ENCODE measurements around the gene CCDC188.

CCDC188 gene

GRCh38 chr22:20107471-20107901 is 43.4 kb downstream of the CCDC188 start:
- Histone ChIP-seq H3K9ac (ENCODE audit: low read length) (no peak overlapping the region), H3K36me3 (replicated peaks; ENCODE audit: low read depth, low read length) (peaks cover 66% of the 10 kb centered on the region), H3K79me2 (ENCODE audit: low read length) (no peaks in the 10 kb centered on the region)

DNA sequence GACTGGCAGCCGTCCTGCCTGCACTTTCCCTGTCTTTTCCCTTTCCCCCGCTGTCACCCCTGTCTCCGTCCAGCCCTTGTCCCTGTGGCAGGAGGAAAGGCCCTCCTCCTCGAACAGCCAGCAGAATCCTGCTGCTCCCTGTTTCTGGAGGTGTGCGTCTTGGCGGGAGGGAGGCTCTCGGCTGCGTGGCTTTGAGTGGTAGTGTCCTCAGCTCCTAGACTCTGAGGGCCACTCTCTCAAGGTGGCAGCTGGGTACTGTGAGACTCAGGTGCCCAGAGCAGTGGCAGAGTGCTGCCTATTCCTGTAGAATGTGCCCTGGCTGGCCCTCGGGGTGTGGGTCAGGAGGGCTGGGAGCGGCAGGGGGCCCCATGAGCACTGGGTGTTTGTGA is 44.0 kb downstream of the CCDC188 start:
- H3K4me1 ChIP-seq (ENCODE audit: low read length): no peaks in the 10 kb centered on the region
- H2AFZ ChIP-seq (ENCODE audit: low read depth, low read length): no peak overlapping the region
- H4K20me1 ChIP-seq (ENCODE audit: insufficient read depth, low read length): peaks cover 8% of the 10 kb centered on the region; the same call in 1 of the 2 replicates
- H3K4me2 ChIP-seq (ENCODE audit: low read length): no peak overlapping the region
- no peak overlapping the region for H3K4me3 ChIP-seq (ENCODE audit: low read length)
- no peaks in the 10 kb centered on the region for H3K27me3 ChIP-seq (ENCODE audit: low read depth, low read length)
- H3K9me3 ChIP-seq (ENCODE audit: insufficient read depth, low read length): no peaks in the 10 kb centered on the region
- no peak overlapping the region for H3K9ac ChIP-seq (ENCODE audit: low read length)
- H3K36me3 ChIP-seq (replicated peaks; ENCODE audit: low read depth, low read length): peaks cover 64% of the 10 kb centered on the region
- H3K27ac ChIP-seq (ENCODE audit: low read length): no peak overlapping the region
- no peaks in the 10 kb centered on the region for H3K79me2 ChIP-seq (ENCODE audit: low read length)
- TF ChIP-seq, protein P1, sequence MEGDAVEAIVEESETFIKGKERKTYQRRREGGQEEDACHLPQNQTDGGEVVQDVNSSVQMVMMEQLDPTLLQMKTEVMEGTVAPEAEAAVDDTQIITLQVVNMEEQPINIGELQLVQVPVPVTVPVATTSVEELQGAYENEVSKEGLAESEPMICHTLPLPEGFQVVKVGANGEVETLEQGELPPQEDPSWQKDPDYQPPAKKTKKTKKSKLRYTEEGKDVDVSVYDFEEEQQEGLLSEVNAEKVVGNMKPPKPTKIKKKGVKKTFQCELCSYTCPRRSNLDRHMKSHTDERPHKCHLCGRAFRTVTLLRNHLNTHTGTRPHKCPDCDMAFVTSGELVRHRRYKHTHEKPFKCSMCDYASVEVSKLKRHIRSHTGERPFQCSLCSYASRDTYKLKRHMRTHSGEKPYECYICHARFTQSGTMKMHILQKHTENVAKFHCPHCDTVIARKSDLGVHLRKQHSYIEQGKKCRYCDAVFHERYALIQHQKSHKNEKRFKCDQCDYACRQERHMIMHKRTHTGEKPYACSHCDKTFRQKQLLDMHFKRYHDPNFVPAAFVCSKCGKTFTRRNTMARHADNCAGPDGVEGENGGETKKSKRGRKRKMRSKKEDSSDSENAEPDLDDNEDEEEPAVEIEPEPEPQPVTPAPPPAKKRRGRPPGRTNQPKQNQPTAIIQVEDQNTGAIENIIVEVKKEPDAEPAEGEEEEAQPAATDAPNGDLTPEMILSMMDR (IDR thresholded peaks at IDR 0.05; ENCODE audit: low read depth, low read length): no peak
- TF ChIP-seq EZH2phosphoT487 (IDR thresholded peaks at IDR 0.05; ENCODE audit: low read depth): no peak

More at GRCh38 chr22:20107471-20107901, 43.4 kb downstream of the CCDC188 start:
- Histone ChIP-seq H3K27me3 (ENCODE audit: low read depth, low read length) (no peaks in the 10 kb centered on the region), H3K9me3 (ENCODE audit: insufficient read depth, low read length) (no peaks in the 10 kb centered on the region), H3K4me1 (ENCODE audit: low read length) (no peaks in the 10 kb centered on the region), H3K4me2 (ENCODE audit: low read length) (no peak overlapping the region), H3K4me3 (ENCODE audit: low read length) (no peak overlapping the region), H3K27ac (ENCODE audit: low read length) (no peak overlapping the region), H4K20me1 (ENCODE audit: insufficient read depth, low read length) (peaks cover 8% of the 10 kb centered on the region; the same call in 1 of the 2 replicates), H2AFZ (ENCODE audit: low read depth, low read length) (no peak overlapping the region)
- TF ChIP-seq, protein P1 (IDR thresholded peaks at IDR 0.05; ENCODE audit: low read depth, low read length): no peak
- no peak for TF ChIP-seq EZH2phosphoT487 (IDR thresholded peaks at IDR 0.05; ENCODE audit: low read depth)

DNA sequence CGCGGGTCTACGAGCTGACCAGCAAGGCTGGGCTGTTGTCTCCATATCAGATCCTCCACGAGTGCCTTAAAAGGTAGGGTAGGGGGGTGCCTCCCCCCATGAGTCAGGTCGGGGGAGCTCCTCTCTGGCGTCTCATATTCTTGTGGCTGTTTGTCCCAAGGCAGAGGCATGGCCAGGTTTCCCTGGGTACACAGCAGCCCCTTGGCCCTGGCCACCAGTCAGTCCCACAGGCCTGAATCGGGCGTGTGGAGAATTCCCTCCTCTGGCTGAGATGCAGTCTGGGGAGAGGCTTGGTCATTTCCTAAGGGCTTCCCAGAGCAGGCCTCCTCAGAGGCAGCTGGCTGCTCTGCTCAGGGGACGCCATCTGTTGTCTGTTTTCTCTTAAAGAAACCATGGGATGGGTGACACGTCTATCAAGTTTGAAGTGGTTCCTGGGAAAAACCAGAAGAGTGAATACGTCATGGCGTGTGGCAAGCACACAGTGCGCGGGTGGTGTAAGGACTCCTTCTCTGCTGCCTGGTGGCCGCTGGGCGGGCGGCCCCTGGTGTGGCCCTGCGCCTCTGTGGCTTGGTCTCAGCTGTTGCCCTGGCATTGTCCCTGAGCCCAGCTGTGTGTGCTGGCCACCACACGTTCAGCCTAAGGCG is 44.5 kb downstream of the CCDC188 start:
- Histone ChIP-seq H3K79me2 (ENCODE audit: low read length) (no peaks in the 10 kb centered on the region), H3K27me3 (ENCODE audit: low read depth, low read length) (no peaks in the 10 kb centered on the region), H3K9ac (ENCODE audit: low read length) (no peak overlapping the region), H3K4me3 (ENCODE audit: low read length) (no peak overlapping the region), H2AFZ (ENCODE audit: low read depth, low read length) (no peak overlapping the region), H3K36me3 (replicated peaks; ENCODE audit: low read depth, low read length) (peaks cover 65% of the 10 kb centered on the region), H3K4me1 (ENCODE audit: low read length) (no peaks in the 10 kb centered on the region), H3K9me3 (ENCODE audit: insufficient read depth, low read length) (no peaks in the 10 kb centered on the region), H3K27ac (ENCODE audit: low read length) (no peak overlapping the region), H4K20me1 (ENCODE audit: insufficient read depth, low read length) (peaks cover 8% of the 10 kb centered on the region; the same call in 1 of the 2 replicates), H3K4me2 (ENCODE audit: low read length) (no peak overlapping the region)
- TF ChIP-seq, protein P1 (IDR thresholded peaks at IDR 0.05; ENCODE audit: low read depth, low read length): no peak
- no peak for TF ChIP-seq EZH2phosphoT487 (IDR thresholded peaks at IDR 0.05; ENCODE audit: low read depth)

GRCh38 chr22:20105456-20106204 is 45.2 kb downstream of the CCDC188 start:
- Histone ChIP-seq H2AFZ (ENCODE audit: low read depth, low read length) (no peak overlapping the region), H3K27me3 (ENCODE audit: low read depth, low read length) (no peaks in the 10 kb centered on the region), H3K9me3 (ENCODE audit: insufficient read depth, low read length) (no peaks in the 10 kb centered on the region), H3K4me1 (ENCODE audit: low read length) (no peaks in the 10 kb centered on the region), H3K36me3 (replicated peaks; ENCODE audit: low read depth, low read length) (peaks cover 62% of the 10 kb centered on the region), H3K4me3 (ENCODE audit: low read length) (no peak overlapping the region), H3K27ac (ENCODE audit: low read length) (no peak overlapping the region), H3K4me2 (ENCODE audit: low read length) (no peak overlapping the region), H3K79me2 (ENCODE audit: low read length) (no peaks in the 10 kb centered on the region), H4K20me1 (ENCODE audit: insufficient read depth, low read length) (peaks cover 5% of the 10 kb centered on the region; the same call in 1 of the 2 replicates), H3K9ac (ENCODE audit: low read length) (no peak overlapping the region)
- TF ChIP-seq EZH2phosphoT487 (IDR thresholded peaks at IDR 0.05; ENCODE audit: low read depth): no peak
- TF ChIP-seq, protein P1 (IDR thresholded peaks at IDR 0.05; ENCODE audit: low read depth, low read length): no peak
